PFSK-1 (cell line): Measurements from ENCODE around the gene MARK1.

Source experiments
- FOXP2 ChIP-seq: optimal IDR thresholded peaks from 2 replicates; pipeline ENCODE3; 2011; ENCODE audit warnings: borderline replicate concordance, control low read depth, inconsistent platforms; ENCODE audit not compliant: insufficient read depth; ENCODE audit errors: extremely low read length, extremely low read depth
- POLR2AphosphoS5 ChIP-seq: IDR thresholded peaks from 2 replicates; pipeline ENCODE4 v1.6.1; 2012; ENCODE audit warnings: low read depth, mild to moderate bottlenecking, control low read depth, low read length, moderate library complexity
- REST ChIP-seq, 2 experiments: IDR thresholded peaks; 2 replicates each; pipeline versions ENCODE4 v1.6.1 to v1.8.0; 2011 to 2012; ENCODE audit warnings: low read depth in 2 of 2, low read length in 2 of 2, control low read depth in 1 of 2, inconsistent platforms in 1 of 2, mild to moderate bottlenecking in 1 of 2, moderate library complexity in 1 of 2; ENCODE audit not compliant: insufficient read depth in 1 of 2
- SIN3A ChIP-seq: IDR thresholded peaks from 2 replicates; pipeline ENCODE4 v1.6.1; 2012; ENCODE audit warnings: mild to moderate bottlenecking, low read length, moderate library complexity, borderline replicate concordance; ENCODE audit not compliant: insufficient read depth
- TAF1 ChIP-seq: IDR thresholded peaks from 2 replicates; pipeline ENCODE4 v1.6.1; 2012; ENCODE audit warnings: low read length, control low read depth, borderline replicate concordance; ENCODE audit not compliant: insufficient read depth

The MARK1 gene

GRCh38 chr1:220655961-220656740, 128.2 kb downstream of the MARK1 start:
- no peak for TF ChIP-seq POLR2AphosphoS5
- TF ChIP-seq TAF1, result no peak
- no peak for TF ChIP-seq FOXP2
- no peak for TF ChIP-seq REST (IDR thresholded peaks at IDR 0.05; ENCODE audit: insufficient read depth in 1 of 2, low read depth in 2 of 2, low read length in 2 of 2)

GRCh38 chr1:220666349-220666748, 138.4 kb downstream of the MARK1 start:
- TF ChIP-seq POLR2AphosphoS5, result no peak
- no peak for TF ChIP-seq REST (IDR thresholded peaks at IDR 0.05; ENCODE audit: insufficient read depth in 1 of 2, low read depth in 2 of 2, low read length in 2 of 2)
- TF ChIP-seq FOXP2, result no peak
- TF ChIP-seq SIN3A, result no peak
- no peak for TF ChIP-seq TAF1

GRCh38 chr1:220669005-220669404, 141.1 kb downstream of the MARK1 start:
- no peak for TF ChIP-seq SIN3A
- no peak for TF ChIP-seq POLR2AphosphoS5
- no peak for TF ChIP-seq TAF1
- TF ChIP-seq FOXP2, result no peak
- TF ChIP-seq REST (IDR thresholded peaks at IDR 0.05; ENCODE audit: insufficient read depth in 1 of 2, low read depth in 2 of 2, low read length in 2 of 2), result no peak

GRCh38 chr1:220670365-220670764, 142.4 kb downstream of the MARK1 start:
- TF ChIP-seq REST (IDR thresholded peaks at IDR 0.05; ENCODE audit: insufficient read depth in 1 of 2, low read depth in 2 of 2, low read length in 2 of 2) (no peak), TAF1 (no peak)

GRCh38 chr1:220673921-220674320, 146.0 kb downstream of the MARK1 start:
- TF ChIP-seq POLR2AphosphoS5 (no peak), TAF1 (no peak), FOXP2 (no peak), REST (IDR thresholded peaks at IDR 0.05; ENCODE audit: insufficient read depth in 1 of 2, low read depth in 2 of 2, low read length in 2 of 2) (no peak), SIN3A (no peak)
